Mesodermal cell (in vitro differentiated cells): ENCODE measurements around the gene QSOX1.

Experiments used
- H3K27ac ChIP-seq: 2 replicates; pipeline ENCODE4 v1.7.0; 2013; ENCODE audit warnings: mild to moderate bottlenecking, low read depth, low read length, moderate library complexity; ENCODE audit not compliant: severe bottlenecking
- H3K36me3 ChIP-seq: 2 replicates; pipeline ENCODE4 v1.7.1; 2013; ENCODE audit warnings: mild to moderate bottlenecking, low read length, moderate library complexity; ENCODE audit not compliant: control insufficient read depth, insufficient read depth
- H3K4me1 ChIP-seq: one replicate; pipeline ENCODE4 v1.7.1; 2013; ENCODE audit warnings: mild to moderate bottlenecking, low read length; ENCODE audit not compliant: insufficient read depth, control insufficient read depth, poor library complexity, severe bottlenecking
- H3K4me3 ChIP-seq: 2 replicates; pipeline ENCODE4 v1.7.0; 2013; ENCODE audit warnings: low read length, control low read depth, mild to moderate bottlenecking; ENCODE audit not compliant: insufficient read depth, poor library complexity, severe bottlenecking; ENCODE audit errors: extremely low read depth
- H3K9me3 ChIP-seq: 2 replicates; pipeline ENCODE4 v1.7.1; 2013; ENCODE audit warnings: mild to moderate bottlenecking, low read length, moderate library complexity; ENCODE audit not compliant: control insufficient read depth
- WGBS, 2 experiments: methylation state at CpG; one replicate each; pipeline ENCODE4 v1.1.5; 2013; ENCODE audit warnings: missing lambda C conversion rate in 2 of 2; ENCODE audit not compliant: insufficient coverage in 2 of 2; 5-methylcytosine and 5-hydroxymethylcytosine counted together

Gene QSOX1

GRCh38 chr1:180228648-180229482 lies 74.2 kb downstream of the QSOX1 start:
- no peaks in the 10 kb centered on the region for H3K9me3 ChIP-seq
- H3K36me3 ChIP-seq, result no peaks in the 10 kb centered on the region
- peaks cover 22% of the 10 kb centered on the region for H3K4me1 ChIP-seq
- no peak overlapping the region for H3K27ac ChIP-seq
- WGBS, 2 experiments, result 1 to 3% methylated on average over 37 to 53 of the region's 57 CpGs
- peak overlapping the region; percentile 39 for H3K4me3 ChIP-seq

GRCh38 chr1:180229483-180230415 lies 75.1 kb downstream of the QSOX1 start, which contains the start of gene LHX4:
Gene LHX4 (plus strand): TSS chr1:180230264. CDS start chr1:180230530, 266 bp downstream.
- H3K4me3 ChIP-seq, result peak within 1 kb of the TSS; percentile 39
- H3K4me1 ChIP-seq, result peaks cover 28% of the 10 kb centered on the region
- H3K9me3 ChIP-seq, result no peaks in the 10 kb centered on the region
- 0% methylated on average over 44 to 46 of the region's 105 CpGs for WGBS, 2 experiments
- no peak within 1 kb of the TSS for H3K27ac ChIP-seq
- H3K36me3 ChIP-seq, result no peaks in the 10 kb centered on the region

DNA sequence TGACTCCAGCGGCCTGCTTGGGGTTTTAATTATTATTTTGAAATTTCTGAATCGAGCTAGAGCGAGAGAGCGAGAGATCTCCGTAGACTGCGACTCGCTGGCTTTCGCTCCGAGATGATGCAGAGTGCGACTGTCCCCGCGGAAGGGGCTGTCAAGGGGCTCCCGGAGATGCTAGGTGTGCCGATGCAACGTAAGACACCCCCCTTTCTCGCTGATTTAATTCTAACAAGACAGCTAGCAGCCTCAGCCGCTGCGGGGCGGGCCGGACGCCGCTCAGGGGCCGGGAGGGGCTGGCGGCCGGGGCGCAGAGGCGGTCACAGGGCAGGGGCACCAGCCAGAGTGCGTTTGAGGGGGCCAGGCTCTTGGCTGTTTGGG lies 75.7 kb downstream of the QSOX1 start:
- Histone ChIP-seq H3K36me3 (no peaks in the 10 kb centered on the region), H3K4me1 (peaks cover 33% of the 10 kb centered on the region), H3K27ac (no peak overlapping the region), H3K4me3 (peak overlapping the region; percentile 39), H3K9me3 (no peaks in the 10 kb centered on the region)
- WGBS, 2 experiments, result 0% methylated on average over 21 to 24 of the region's 28 CpGs

DNA sequence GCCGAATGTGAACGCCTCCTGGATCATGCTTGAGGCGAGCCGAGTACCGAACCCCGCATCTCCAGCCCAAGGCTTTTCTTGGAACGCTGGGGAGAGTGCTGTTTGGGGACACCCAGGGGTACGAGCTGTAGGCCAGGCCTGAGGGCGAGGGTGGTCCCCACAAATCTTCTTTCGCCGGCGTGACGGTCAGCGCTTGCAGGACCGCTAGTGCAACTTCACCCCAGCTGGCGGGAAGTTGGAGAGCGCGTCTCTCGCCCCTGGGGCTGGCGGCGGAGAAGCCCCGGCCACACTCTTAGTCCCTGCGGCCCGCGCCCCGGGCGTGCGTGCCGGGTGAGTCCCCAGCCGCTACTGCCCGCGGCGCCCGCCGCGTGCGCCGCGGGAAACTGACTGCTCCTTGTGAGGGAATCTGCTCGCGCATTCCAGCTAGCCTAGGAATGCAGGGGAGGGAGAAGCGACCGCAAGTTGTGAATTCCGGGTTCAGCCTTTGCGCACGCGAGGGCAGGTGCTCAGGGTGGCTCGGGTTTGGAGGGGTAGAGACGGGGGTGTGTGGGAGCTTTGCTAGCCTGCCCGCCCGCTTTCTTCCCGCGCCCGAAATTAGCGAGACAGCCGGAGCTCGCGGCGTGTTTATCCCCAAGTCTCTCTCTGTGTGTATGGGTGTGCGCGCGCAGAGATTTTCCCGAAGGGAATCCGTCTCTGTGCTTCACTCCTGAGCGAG lies 76.3 kb downstream of the QSOX1 start:
- H3K9me3 ChIP-seq, result no peaks in the 10 kb centered on the region
- no peak overlapping the region for H3K27ac ChIP-seq
- H3K36me3 ChIP-seq, result no peaks in the 10 kb centered on the region
- peaks cover 36% of the 10 kb centered on the region for H3K4me1 ChIP-seq
- peak overlapping the region; percentile 39 for H3K4me3 ChIP-seq
- WGBS, 2 experiments, result 0 to 1% methylated on average over 41 to 49 of the region's 65 CpGs

- peak overlapping the region; percentile 39 for H3K4me3 ChIP-seq
- no peaks in the 10 kb centered on the region for H3K9me3 ChIP-seq
- WGBS, 2 experiments, result 0% methylated on average over 17 to 20 of the region's 37 CpGs
- peaks cover 36% of the 10 kb centered on the region for H3K4me1 ChIP-seq
- H3K36me3 ChIP-seq, result no peaks in the 10 kb centered on the region
- no peak overlapping the region for H3K27ac ChIP-seq
Observed at GRCh38 chr1:180231506-180231921, 76.8 kb downstream of the QSOX1 start.

- Histone ChIP-seq H3K36me3 (no peaks in the 10 kb centered on the region), H3K9me3 (no peaks in the 10 kb centered on the region), H3K27ac (no peak overlapping the region), H3K4me3 (no peak overlapping the region), H3K4me1 (peaks cover 36% of the 10 kb centered on the region)
- WGBS, 2 experiments, result 3 to 5% methylated on average over 13 of the region's 14 CpGs
Observed at GRCh38 chr1:180231936-180232335, 77.3 kb downstream of the QSOX1 start.

DNA sequence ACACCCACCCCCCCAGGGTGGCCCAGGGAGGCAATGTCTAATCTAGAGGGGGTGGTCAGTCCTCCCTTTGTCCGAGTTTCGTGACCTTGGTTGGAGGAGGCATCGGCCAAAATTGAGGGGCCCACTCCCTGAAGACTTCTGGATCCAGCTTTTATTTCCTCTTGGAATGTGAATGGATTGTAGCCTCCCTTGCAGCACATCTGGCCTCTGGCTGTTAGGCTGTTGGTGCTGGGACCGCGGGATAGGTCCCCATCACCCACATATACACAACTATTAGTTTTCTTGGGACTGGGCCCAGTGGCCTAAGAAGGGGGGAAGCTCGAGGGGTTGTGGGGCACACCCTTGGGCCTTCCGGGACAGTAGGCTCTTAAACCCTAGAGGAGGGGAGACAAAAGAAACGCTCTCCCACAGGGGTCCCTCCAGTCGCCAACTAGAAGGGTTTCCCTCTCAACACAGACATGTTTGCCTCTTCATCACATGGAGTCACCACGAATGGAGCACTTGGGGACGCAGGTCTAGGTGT lies 77.9 kb downstream of the QSOX1 start:
- Histone ChIP-seq H3K27ac (no peak overlapping the region), H3K9me3 (no peaks in the 10 kb centered on the region), H3K36me3 (no peaks in the 10 kb centered on the region), H3K4me3 (no peak overlapping the region), H3K4me1 (peaks cover 36% of the 10 kb centered on the region)
- WGBS, 2 experiments, result 0 to 3% methylated on average over 6 to 8 of the region's 11 CpGs

DNA sequence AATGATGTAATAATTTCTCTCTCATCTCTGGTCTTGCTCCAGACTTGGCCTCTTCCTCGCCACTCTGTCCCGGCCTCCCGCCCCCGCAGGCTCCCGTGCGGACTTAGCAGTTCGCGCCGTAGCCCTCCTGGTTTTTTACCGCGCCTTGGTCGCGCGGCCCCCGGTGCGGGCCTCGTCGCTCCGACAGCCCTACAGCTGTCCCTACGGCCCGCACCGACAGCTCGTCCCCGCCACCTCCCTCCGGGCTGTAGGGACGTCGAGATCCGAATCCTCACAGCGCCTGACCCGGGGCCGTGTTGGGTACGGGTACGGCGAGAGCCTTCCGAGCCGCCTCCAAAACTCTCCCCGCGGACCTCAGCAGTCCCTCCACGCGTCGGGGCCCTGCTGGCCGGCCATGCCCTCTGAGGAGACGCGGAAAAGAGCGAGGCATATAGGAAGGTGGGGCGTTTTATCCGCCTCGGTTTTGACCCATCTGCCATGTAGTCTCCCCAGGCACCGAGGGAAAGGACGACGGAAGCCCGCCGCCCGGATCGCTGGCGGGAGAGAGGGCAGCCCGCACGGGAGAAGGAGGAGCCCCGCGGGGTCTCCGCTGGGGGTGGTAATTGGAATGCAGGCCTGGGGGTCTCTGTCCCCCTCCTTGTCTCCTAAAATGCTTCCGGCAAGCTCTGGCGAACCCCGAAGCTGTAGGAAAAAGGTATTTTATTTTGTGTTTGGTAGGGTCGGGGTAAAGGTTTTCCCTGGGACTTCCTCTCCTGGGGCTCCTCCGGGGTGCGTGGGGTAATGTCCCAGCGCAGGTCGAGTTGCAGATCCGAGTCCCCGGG lies 78.7 kb downstream of the QSOX1 start:
- Histone ChIP-seq H3K27ac (no peak overlapping the region), H3K4me1 (peaks cover 36% of the 10 kb centered on the region)
- 1% methylated on average over 52 to 55 of the region's 71 CpGs for WGBS, 2 experiments

GRCh38 chr1:180234369-180235076 lies 79.9 kb downstream of the QSOX1 start:
- peaks cover 36% of the 10 kb centered on the region for H3K4me1 ChIP-seq
- 0 to 1% methylated on average over 46 to 50 of the region's 51 CpGs for WGBS, 2 experiments
- H3K4me3 ChIP-seq, result peak overlapping the region; percentile 23
- no peaks in the 10 kb centered on the region for H3K9me3 ChIP-seq
- no peak overlapping the region for H3K27ac ChIP-seq
- no peaks in the 10 kb centered on the region for H3K36me3 ChIP-seq

More for the DNA sequence above, 78.7 kb downstream of the QSOX1 start:
- H3K4me3 ChIP-seq, result no peak overlapping the region
- H3K9me3 ChIP-seq, result no peaks in the 10 kb centered on the region
- H3K36me3 ChIP-seq, result no peaks in the 10 kb centered on the region
